ENCODE data around the gene PPP1R14B. TPM values are rescaled to one million over a fixed set of nuclear protein-coding genes. Genes with fewer than 3 reads are reported as not detected.

The PPP1R14B gene
- total RNA-seq, 3 donors from 2014 or later, result 63.0 to 101 (median 64.7) TPM

DNA sequence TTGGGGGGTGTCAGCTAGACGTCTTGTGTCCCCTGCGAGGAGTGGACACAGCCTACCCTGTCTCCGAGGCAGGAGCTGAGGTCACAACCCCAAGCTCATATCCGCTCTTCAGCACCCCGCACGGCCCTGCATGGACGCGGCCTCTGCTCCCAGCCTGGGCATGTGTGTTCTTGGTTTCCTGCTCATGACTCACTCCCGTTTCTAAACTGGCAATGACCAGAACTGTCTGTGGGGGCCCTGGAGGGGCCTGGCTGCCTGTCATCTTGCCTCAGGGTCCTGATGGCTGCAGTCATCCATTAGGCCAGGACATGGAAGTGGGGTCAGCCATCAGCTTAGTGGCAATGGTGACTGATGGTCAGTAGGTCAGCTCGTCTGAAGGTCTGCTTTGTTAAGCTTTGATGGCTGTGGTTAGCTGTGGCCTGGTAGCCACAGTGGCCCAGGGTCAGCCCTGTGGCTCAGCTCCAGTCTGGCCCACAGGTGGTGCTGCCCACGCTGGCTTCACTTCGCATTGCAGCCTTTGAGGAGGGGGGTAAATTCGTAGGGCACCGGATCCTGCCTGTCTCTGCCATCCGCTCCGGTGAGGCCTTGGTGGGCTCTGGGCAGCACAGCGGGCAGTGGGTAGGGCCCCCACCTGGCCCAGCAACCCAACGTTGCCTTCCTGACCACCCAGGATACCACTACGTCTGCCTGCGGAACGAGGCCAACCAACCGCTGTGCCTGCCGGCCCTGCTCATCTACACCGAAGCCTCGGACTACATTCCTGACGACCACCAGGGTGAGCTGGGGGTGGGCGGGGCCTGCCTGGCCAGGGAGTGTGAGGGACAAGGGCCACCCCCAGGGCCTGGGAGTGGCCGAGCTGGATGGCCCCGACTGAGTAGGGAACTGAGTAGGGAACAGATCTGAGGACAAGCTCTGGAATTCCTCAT is 16.5 kb upstream of the PPP1R14B start:
- Histone ChIP-seq H3K4me3 (no peak overlapping the region), H3K9me3 (no peaks in the 10 kb centered on the region), H3K27me3 (no peaks in the 10 kb centered on the region), H3K4me1 (peaks cover 1 to 10% of the 10 kb centered on the region in 2 donors), H3K27ac (no peak overlapping the region), H3K36me3 (no peaks in the 10 kb centered on the region)
- TF ChIP-seq POLR2A (IDR thresholded peaks at IDR 0.05) (no peak), POLR2AphosphoS5 (IDR thresholded peaks at IDR 0.05) (no peak)
- TF ChIP-seq, protein P1, sequence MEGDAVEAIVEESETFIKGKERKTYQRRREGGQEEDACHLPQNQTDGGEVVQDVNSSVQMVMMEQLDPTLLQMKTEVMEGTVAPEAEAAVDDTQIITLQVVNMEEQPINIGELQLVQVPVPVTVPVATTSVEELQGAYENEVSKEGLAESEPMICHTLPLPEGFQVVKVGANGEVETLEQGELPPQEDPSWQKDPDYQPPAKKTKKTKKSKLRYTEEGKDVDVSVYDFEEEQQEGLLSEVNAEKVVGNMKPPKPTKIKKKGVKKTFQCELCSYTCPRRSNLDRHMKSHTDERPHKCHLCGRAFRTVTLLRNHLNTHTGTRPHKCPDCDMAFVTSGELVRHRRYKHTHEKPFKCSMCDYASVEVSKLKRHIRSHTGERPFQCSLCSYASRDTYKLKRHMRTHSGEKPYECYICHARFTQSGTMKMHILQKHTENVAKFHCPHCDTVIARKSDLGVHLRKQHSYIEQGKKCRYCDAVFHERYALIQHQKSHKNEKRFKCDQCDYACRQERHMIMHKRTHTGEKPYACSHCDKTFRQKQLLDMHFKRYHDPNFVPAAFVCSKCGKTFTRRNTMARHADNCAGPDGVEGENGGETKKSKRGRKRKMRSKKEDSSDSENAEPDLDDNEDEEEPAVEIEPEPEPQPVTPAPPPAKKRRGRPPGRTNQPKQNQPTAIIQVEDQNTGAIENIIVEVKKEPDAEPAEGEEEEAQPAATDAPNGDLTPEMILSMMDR (IDR thresholded peaks at IDR 0.05), result no peak
- intact Hi-C loops (cut with DNase I; ENCODE audit: low total_unique reads), result no loop called here
- DNase-seq (ENCODE audit: low spot score in 2 of 2), result no peak

DNA sequence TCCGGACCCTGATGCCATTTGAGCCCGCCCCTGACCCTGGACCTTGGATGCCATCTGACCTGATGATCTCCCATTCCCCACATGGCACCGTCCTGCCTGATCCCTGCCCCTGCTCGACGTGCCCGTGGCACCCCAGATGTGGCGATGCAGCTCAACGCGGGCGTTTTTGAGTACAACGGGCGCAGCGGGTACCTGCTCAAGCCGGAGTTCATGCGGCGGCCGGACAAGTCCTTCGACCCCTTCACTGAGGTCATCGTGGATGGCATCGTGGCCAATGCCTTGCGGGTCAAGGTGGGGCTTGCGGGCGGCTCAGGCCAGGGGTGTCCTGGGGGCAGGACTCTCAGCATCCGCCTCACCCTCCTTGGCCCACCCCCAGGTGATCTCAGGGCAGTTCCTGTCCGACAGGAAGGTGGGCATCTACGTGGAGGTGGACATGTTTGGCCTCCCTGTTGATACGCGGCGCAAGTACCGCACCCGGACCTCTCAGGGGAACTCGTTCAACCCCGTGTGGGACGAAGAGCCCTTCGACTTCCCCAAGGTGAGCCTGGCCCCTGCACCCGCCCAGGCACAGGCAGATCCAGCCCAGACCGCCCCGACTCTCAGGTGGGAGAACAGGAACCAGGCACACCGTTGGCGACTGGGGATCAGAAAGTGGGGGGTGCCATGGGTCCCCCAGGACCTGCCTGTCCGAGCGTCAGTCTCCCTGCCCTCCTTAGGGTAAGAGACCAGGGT is 15.7 kb upstream of the PPP1R14B start:
- DNase-seq (ENCODE audit: low spot score in 2 of 2), result no peak
- intact Hi-C loops (cut with DNase I; ENCODE audit: low total_unique reads), result no loop called here
- TF ChIP-seq POLR2A (IDR thresholded peaks at IDR 0.05) (no peak), POLR2AphosphoS5 (IDR thresholded peaks at IDR 0.05) (no peak)
- TF ChIP-seq, protein P1 (IDR thresholded peaks at IDR 0.05), result no peak

DNA sequence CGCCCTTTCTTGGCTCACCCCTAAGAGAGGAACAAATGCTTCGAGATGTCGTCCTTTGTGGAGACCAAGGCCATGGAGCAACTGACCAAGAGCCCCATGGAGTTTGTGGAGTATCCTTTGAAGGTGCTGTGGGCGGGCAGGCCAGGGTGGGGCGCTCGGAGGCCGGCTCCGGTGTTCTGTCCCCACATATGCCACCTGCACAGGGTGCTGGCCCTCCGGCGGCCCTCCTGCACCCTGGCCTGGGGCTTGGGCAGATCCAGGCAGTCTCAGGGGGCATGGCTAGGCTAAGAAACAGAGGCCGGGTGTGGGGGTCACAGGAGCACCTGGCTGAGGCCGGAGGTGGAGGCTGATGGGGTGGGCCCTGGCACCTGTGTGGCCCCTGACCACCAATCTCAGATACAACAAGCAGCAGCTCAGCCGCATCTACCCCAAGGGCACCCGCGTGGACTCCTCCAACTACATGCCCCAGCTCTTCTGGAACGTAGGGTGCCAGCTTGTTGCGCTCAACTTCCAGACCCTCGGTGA is 14.9 kb upstream of the PPP1R14B start:
- TF ChIP-seq, protein P1 (IDR thresholded peaks at IDR 0.05), result no peak
- TF ChIP-seq POLR2AphosphoS5 (IDR thresholded peaks at IDR 0.05) (no peak), POLR2A (IDR thresholded peaks at IDR 0.05) (no peak)
- H3K9me3 ChIP-seq, result no peaks in the 10 kb centered on the region
- no peaks in the 10 kb centered on the region for H3K36me3 ChIP-seq
- no peaks in the 10 kb centered on the region for H3K27me3 ChIP-seq
- no peak overlapping the region for H3K4me3 ChIP-seq
- intact Hi-C loops (cut with DNase I; ENCODE audit: low total_unique reads), result no loop called here
- H3K27ac ChIP-seq, result no peak overlapping the region
- H3K4me1 ChIP-seq, result no peaks in the 10 kb centered on the region
- DNase-seq (ENCODE audit: low spot score in 2 of 2), result no peak

More for the DNA sequence above, 15.7 kb upstream of the PPP1R14B start:
- Histone ChIP-seq H3K27ac (no peak overlapping the region), H3K27me3 (no peaks in the 10 kb centered on the region), H3K4me3 (no peak overlapping the region), H3K4me1 (peaks cover 0 to 5% of the 10 kb centered on the region in 2 donors), H3K36me3 (no peaks in the 10 kb centered on the region), H3K9me3 (no peaks in the 10 kb centered on the region)

DNA sequence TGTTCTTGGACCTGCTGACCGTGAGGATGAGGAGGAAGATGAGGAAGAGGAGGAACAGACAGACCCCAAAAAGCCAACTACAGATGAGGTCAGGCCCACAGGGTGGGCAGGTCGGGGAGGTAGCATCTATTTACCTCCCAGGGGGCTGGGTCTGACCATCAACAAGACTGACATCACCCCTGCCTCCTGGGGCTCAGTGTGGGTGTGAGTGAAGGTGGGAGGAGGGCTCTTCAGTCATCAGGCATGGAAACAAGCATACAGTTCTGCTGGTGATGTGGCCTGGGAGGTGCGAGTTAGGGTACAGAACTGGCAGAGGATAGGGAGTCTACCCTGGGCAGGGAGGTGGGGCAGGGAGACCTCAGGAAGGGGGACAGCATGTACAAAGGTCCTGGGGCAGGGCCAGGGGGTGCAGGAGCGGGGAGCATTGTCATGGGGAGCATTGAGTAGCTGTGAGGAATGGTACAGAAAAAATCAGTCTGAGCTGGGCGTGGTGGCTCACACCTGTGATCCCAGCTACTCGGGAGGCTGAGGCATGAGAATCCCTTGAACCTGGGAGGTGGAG is 13.5 kb upstream of the PPP1R14B start:
- H3K4me3 ChIP-seq, result no peak overlapping the region

More for the DNA sequence above, 13.5 kb upstream of the PPP1R14B start:
- intact Hi-C loops (cut with DNase I; ENCODE audit: low total_unique reads), result no loop called here
- Histone ChIP-seq H3K4me1 (no peaks in the 10 kb centered on the region), H3K36me3 (no peaks in the 10 kb centered on the region), H3K27me3 (no peaks in the 10 kb centered on the region), H3K9me3 (no peaks in the 10 kb centered on the region), H3K27ac (no peak overlapping the region)
- TF ChIP-seq POLR2AphosphoS5 (IDR thresholded peaks at IDR 0.05) (no peak), POLR2A (IDR thresholded peaks at IDR 0.05) (no peak)
- TF ChIP-seq, protein P1 (IDR thresholded peaks at IDR 0.05), result no peak
- DNase-seq (ENCODE audit: low spot score in 2 of 2), result no peak
